ENCODE data around the gene PADI3.

The PADI3 gene

DNA sequence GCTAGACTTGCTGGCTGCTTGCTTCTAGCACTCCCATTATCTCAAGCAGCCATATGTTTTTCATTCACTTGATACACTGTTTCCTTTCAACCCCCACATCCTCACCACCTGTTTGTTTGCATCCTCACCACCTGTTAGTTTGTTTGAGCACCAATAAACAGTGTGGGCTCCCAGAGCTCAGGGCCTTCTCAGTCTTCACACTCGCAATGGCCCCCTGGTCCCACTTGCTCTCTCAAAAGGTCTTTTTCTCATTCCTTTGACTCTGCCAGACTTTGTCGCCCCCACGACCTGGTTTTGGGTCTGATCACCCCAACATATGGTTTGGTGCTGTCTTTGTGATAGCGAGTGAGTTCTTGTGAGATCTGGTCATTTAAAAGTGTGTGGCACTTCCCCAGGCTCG lies 52.9 kb downstream of the PADI3 start:
- H3K4me1 Mint-ChIP-seq: no peaks in the 10 kb centered on the region
- H3K9me3 Mint-ChIP-seq: peaks cover 18% of the 10 kb centered on the region
- ATAC-seq (ENCODE audit: low read depth) (no peak), DNase-seq (ENCODE audit: low spot score in 2 of 2) (no peak)
- H3K27ac Mint-ChIP-seq: no peak overlapping the region
- peaks cover 3% of the 10 kb centered on the region for H3K36me3 Mint-ChIP-seq
- H3K27me3 Mint-ChIP-seq: peaks cover 18% of the 10 kb centered on the region
- no peak overlapping the region for H3K4me3 Mint-ChIP-seq

DNA sequence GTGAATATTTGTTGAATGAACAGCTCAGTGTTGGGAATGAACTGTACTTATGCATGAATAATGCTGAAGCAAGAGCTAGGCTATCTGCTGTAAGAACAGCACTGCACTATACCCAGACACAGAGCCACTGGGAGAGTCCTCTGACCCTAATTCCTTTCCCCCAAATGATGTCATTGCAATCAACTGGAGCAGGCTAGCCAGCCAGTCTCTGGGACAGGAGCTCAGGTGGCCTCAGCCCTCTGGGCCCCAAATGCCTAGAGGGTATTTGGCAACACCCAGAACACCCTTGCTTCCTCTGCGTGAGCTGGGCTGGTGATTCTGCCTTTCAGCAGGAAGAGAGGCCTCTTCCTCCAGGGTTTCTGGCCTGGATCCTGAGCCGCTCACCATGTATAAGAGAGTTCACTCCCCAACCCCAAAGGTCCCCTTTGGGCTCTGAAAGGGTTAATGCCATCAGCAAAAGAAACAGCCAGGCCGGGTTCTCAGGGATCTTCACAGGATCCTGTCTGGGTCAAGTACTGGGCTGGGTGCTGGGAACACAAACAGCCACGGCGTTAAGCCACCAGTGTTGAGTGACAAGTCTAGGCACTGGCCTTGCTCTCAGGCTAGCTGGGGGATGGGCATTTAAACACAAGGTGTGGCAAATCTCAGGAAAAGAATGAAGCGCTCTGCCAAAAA lies 55.4 kb downstream of the PADI3 start:
- DNase-seq (ENCODE audit: low spot score in 2 of 2) (no peak), ATAC-seq (ENCODE audit: low read depth) (no peak)
- H3K27me3 Mint-ChIP-seq: peaks cover 23% of the 10 kb centered on the region
- no peaks in the 10 kb centered on the region for H3K4me1 Mint-ChIP-seq
- H3K27ac Mint-ChIP-seq: no peak overlapping the region
- H3K4me3 Mint-ChIP-seq: no peak overlapping the region
- H3K36me3 Mint-ChIP-seq: peaks cover 3% of the 10 kb centered on the region
- peaks cover 13% of the 10 kb centered on the region for H3K9me3 Mint-ChIP-seq

DNA sequence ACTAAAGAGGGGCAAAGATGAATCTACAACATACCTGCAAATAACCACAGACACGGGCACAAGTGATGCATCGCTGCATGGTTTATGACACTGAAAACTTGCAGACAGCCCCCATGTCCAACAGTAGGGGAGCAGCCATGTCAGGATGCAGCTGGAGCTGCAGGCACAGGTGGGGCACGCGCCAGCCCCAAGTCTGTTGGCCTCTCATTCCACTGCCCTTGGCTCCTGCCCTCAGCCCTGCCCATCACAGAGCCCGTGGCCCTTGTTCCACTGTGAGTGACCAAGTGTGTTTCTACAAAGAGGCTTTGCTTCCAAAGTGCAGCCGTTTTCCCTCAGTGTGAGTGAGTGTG lies 55.9 kb downstream of the PADI3 start:
- no peak overlapping the region for H3K27ac Mint-ChIP-seq
- H3K36me3 Mint-ChIP-seq: peaks cover 3% of the 10 kb centered on the region
- no peak overlapping the region for H3K4me3 Mint-ChIP-seq
- H3K9me3 Mint-ChIP-seq: peaks cover 10% of the 10 kb centered on the region
- ATAC-seq (ENCODE audit: low read depth) (no peak), DNase-seq (ENCODE audit: low spot score in 2 of 2) (no peak)
- H3K4me1 Mint-ChIP-seq: no peaks in the 10 kb centered on the region
- H3K27me3 Mint-ChIP-seq: peaks cover 20% of the 10 kb centered on the region

DNA sequence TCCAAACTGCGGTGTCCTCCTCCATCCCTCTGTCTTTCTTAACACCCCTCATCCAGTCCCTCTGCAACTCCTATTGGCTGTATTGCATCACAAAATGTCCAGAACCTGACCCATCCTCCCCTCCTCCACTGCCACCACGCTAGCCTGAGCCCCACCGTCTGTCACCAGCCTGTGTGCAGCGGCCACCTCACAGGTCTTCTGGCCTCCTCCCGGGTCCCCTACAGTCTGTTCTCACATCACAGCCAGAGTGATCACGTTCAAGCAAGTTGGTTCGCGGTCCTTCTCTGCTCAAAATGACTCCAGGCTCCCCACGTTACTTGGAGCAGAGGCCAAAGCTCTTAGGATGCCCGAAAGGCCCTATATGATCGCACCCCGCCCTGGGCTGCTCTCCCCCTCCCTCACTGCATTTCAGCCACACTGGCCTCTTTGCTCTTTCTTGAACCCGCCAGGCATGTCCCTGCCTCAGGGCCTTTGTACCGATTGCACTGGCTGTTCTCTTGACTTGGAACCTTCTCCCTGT lies 56.7 kb downstream of the PADI3 start:
- no peak overlapping the region for H3K27ac Mint-ChIP-seq
- no peak overlapping the region for H3K4me3 Mint-ChIP-seq
- DNase-seq (ENCODE audit: low spot score in 2 of 2): no peak
- no peak for ATAC-seq (ENCODE audit: low read depth)
- H3K27me3 Mint-ChIP-seq: peaks cover 25% of the 10 kb centered on the region
- H3K4me1 Mint-ChIP-seq: no peaks in the 10 kb centered on the region
- peaks cover 3% of the 10 kb centered on the region for H3K36me3 Mint-ChIP-seq
- H3K9me3 Mint-ChIP-seq: peaks cover 10% of the 10 kb centered on the region

DNA sequence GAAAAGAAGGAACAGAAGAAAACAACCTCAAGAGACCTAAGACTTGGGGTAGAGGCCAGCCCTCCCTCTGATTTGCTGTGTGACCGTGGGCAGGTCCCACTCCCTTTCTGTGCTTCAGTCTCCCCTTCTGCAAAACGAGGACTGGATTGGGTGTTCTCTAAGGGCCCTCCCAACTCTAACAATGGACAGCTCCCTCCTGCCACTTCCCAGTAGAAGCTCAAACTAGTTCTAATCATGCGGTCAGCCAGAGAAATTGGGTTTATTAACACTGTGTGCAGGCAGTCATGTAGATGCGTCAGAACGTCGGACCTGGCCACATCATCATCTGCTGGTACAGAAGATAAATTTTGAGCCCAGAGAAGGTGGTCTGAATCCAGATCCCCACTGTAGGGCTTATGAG lies 57.5 kb downstream of the PADI3 start:
- Mint-ChIP-seq H3K27me3 (peaks cover 25% of the 10 kb centered on the region), H3K4me3 (no peak overlapping the region), H3K36me3 (peaks cover 3% of the 10 kb centered on the region), H3K4me1 (no peaks in the 10 kb centered on the region), H3K27ac (no peak overlapping the region), H3K9me3 (peaks cover 10% of the 10 kb centered on the region)
- no peak for DNase-seq (ENCODE audit: low spot score in 2 of 2)
- ATAC-seq (ENCODE audit: low read depth): no peak

DNA sequence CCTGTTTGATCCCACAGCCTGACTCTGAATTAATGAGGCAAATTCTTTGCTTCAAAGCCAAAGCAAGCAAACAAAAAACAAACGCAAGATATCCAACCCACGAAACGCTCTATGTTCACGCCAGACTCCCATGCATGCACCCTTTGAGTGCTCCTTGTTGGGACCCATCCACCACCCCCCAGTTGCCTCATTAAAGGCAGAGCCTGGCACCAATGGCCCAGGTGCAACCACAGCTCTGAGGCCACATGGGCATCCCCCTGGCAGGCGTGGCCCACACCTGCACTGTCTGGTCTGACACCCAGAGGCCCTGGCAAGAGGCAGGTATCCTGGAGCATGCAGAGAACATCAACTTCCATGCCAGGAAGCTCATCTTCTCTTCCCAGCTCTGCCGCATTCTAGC lies 58.0 kb downstream of the PADI3 start:
- DNase-seq (ENCODE audit: low spot score in 2 of 2): no peak
- Mint-ChIP-seq H3K27me3 (peaks cover 25% of the 10 kb centered on the region), H3K4me1 (no peaks in the 10 kb centered on the region), H3K4me3 (no peak overlapping the region), H3K9me3 (peaks cover 7% of the 10 kb centered on the region), H3K27ac (no peak overlapping the region), H3K36me3 (peaks cover 3% of the 10 kb centered on the region)
- ATAC-seq (ENCODE audit: low read depth): no peak

DNA sequence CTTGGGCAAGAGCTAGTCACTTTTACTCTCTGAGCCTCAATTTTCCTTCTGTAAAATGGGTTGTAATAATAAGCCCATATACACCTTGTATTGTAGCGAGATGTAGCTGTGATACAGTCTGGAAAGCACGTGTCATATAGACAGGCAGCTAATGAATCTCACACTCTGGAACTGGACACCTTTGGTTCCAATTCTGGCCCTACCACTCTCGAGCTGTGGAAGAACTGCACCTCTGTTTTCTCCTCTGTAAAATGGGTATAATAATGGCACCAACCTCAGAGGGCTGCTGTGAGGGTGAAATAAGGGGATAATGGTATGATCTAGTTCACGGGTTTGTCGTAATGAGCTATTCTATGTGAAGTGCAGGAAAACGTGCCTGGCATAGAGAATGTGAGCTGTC lies 58.4 kb downstream of the PADI3 start:
- DNase-seq (ENCODE audit: low spot score in 2 of 2): no peak
- no peak overlapping the region for H3K4me3 Mint-ChIP-seq
- H3K9me3 Mint-ChIP-seq: peaks cover 3% of the 10 kb centered on the region
- ATAC-seq (ENCODE audit: low read depth): no peak
- H3K4me1 Mint-ChIP-seq: no peaks in the 10 kb centered on the region
- peaks cover 26% of the 10 kb centered on the region for H3K27me3 Mint-ChIP-seq
- H3K36me3 Mint-ChIP-seq: peaks cover 2% of the 10 kb centered on the region
- H3K27ac Mint-ChIP-seq: no peak overlapping the region

DNA sequence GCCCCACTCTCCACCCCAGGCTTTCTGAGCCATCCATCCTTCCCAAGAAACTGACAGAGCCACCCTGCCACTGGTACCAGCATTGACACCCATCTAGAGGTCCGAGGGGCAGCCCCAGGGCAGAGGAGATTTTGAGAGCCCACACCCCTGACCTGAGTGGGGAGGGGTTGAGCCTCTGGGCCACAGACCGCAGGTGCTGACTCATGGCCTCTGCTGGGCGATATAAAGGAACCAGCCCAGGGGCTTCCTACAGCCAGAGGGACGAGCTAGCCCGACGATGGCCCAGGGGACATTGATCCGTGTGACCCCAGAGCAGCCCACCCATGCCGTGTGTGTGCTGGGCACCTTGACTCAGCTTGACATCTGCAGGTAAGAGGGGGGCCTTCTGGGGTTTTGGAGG lies 59.0 kb downstream of the PADI3 start, which contains the start of gene PADI4:
Gene PADI4 (plus strand): TSS at position 252 of the 400 bp plus-strand sequence. CDS start 26 bp downstream, at position 278.
- no peak for ATAC-seq (ENCODE audit: low read depth)

DNA sequence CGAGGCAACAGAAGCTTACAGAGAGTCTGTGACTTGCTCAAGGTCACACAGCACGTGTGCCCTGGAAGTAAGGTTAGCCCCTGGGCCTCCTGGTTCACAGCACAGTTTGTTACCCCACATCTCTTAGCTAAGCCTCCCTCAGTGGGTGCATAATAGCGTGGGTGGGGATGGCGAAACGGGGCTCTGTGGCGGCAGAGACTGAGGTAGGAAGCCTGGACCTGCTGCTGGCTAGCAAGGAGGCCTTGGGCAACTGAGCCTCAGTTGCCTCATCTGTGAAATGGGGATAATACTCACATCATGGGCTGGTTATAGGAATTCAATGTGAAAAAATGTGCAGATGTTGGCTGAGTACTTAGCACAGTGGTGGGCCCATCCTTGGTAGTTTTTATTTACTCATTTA lies 59.7 kb downstream of the PADI3 start:
- Mint-ChIP-seq H3K9me3 (no peaks in the 10 kb centered on the region), H3K36me3 (no peaks in the 10 kb centered on the region), H3K27me3 (peaks cover 27% of the 10 kb centered on the region), H3K4me1 (no peaks in the 10 kb centered on the region), H3K27ac (no peak overlapping the region), H3K4me3 (no peak overlapping the region)
- DNase-seq (ENCODE audit: low spot score in 2 of 2): no peak
- ATAC-seq (ENCODE audit: low read depth): no peak

More for the DNA sequence above, 59.0 kb downstream of the PADI3 start, which contains the start of gene PADI4:
- H3K27me3 Mint-ChIP-seq: peaks cover 28% of the 10 kb centered on the region
- no peak within 1 kb of the TSS for H3K4me3 Mint-ChIP-seq
- peaks cover under 1% of the 10 kb centered on the region for H3K36me3 Mint-ChIP-seq
- no peak within 1 kb of the TSS for H3K27ac Mint-ChIP-seq
- H3K9me3 Mint-ChIP-seq: peaks cover under 1% of the 10 kb centered on the region
- no peak for DNase-seq (ENCODE audit: low spot score in 2 of 2)
- H3K4me1 Mint-ChIP-seq: no peaks in the 10 kb centered on the region

DNA sequence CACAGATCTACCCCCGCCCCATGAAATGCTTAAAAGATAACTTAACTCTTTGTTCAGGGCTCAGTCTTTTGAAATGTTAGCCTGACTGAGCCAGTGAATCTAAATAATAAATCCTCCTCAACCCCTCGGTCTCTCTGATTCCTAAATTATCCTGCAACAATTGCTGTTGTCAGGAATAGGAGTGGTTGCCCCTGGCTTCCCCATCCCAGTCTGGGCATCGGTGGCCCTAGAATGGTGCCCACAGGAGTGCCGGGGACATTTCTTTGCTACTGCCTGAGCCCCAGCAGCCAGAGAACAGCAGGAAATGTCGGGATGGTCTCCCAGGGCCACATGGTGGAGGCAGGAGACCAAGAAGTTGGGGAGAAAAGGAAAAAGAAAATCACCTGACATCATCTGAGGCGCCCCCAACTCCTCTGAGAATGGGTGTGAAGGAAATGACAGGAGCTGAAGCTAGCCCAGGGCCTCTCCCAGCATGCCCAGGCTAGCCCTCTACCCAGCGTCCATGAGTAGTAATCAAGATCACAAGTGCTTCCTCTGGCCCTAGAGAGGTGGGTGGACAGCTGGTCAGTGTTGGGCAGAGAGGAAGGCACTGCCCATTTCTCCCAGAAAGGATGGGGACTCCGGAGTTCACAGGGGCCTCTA lies 60.6 kb downstream of the PADI3 start:
- ATAC-seq (ENCODE audit: low read depth) (no peak), DNase-seq (ENCODE audit: low spot score in 2 of 2) (no peak)
- Mint-ChIP-seq H3K4me3 (no peak overlapping the region), H3K36me3 (no peaks in the 10 kb centered on the region), H3K27ac (no peak overlapping the region), H3K9me3 (no peaks in the 10 kb centered on the region), H3K4me1 (no peaks in the 10 kb centered on the region), H3K27me3 (peaks cover 28% of the 10 kb centered on the region)

DNA sequence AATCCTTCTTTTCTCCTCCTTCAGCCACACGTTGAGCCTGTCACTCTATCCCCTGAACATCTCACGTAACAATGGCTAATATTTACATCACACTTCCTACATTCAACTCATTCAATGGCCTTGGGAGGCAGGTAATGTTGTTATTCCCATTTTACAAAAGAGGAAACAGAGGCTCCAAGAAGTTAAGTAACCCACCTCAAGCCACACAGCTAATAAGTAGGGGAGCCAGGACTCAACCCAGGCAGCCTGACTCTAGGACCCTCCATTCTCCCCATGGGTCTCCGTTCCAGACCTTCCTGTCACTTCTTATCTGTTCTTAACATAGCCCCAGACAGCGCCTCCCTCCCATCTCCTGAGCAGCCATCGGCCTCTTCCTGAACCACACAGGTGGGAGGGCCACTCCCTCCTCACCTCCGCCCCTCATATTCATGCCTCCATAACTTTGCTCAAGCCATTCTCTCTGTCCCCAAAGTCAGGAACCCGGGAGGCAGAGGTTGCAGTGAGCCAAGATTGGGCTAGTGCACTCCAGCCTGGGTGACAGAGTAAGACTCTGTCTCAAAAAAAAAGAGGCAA lies 61.3 kb downstream of the PADI3 start:
- DNase-seq (ENCODE audit: low spot score in 2 of 2) (no peak), ATAC-seq (ENCODE audit: low read depth) (no peak)
- no peak overlapping the region for H3K27ac Mint-ChIP-seq
- no peaks in the 10 kb centered on the region for H3K36me3 Mint-ChIP-seq
- H3K9me3 Mint-ChIP-seq: no peaks in the 10 kb centered on the region
- H3K4me3 Mint-ChIP-seq: no peak overlapping the region
- H3K27me3 Mint-ChIP-seq: peaks cover 28% of the 10 kb centered on the region
- no peaks in the 10 kb centered on the region for H3K4me1 Mint-ChIP-seq

DNA sequence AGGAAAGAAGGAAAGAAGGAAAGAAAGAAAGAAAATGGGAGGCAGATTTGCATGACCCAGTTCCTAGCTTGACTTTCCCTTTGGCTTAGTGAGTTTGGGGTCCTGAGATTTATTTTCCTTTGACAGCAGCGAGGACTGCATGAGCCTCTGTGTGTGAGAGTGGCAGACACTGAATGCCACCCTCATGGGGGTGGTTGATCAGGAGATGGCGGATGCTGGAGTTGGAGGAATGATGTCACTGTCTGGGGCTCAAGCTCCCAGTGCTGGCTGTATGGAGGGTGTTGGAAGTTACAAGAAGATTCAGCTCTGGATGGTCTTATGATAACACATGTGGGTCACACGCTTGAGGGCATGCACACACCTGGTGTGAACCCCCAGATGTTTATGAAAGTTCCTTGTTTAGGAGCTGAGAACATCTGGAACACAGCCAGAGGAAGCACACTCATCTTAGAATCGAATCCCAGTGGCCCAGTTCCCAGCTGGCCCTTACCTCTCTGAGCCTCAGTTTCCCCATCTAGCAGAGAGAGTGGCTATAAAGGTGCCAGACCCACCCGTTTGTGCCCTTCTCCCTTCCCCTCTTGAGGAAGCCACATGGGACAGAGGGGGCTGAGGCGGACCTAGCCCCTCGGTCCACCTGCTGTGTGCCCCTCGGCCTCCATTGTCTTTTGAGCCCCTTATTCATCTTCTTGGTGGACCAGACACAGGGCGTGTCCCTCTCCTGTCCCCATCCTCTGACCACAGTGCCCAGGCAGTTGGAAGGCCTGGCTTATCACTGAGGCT lies 64.8 kb downstream of the PADI3 start:
- Mint-ChIP-seq H3K9me3 (no peaks in the 10 kb centered on the region), H3K4me1 (no peaks in the 10 kb centered on the region), H3K27ac (no peak overlapping the region), H3K36me3 (no peaks in the 10 kb centered on the region), H3K27me3 (peaks cover 11% of the 10 kb centered on the region), H3K4me3 (no peak overlapping the region)
- ATAC-seq (ENCODE audit: low read depth) (no peak), DNase-seq (ENCODE audit: low spot score in 2 of 2) (no peak)

DNA sequence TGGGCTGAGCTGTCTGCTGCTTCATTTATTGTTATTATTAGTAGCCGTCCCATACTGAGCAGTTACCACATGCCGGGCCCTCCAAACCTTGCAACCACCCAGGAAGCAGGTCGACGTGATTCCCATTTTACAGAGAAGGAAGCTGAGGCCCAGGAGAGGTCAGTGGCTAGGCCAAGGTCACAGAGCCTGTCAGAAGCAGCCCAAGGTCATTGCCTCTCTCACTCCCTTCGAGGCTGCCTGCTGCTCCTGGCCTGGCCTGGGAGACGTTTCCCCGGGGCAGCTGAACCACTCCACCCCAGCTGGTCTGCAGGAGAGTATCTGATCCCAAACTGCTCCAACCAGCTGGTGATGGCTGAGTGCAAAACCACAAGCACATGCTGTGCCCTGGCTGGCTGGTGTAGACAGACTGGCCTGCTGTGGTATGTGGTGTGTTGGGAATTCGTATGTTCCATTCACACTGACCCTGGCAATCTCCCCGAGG lies 65.6 kb downstream of the PADI3 start:
- ATAC-seq (ENCODE audit: low read depth): no peak
- H3K27me3 Mint-ChIP-seq: peaks cover 10% of the 10 kb centered on the region
- H3K9me3 Mint-ChIP-seq: no peaks in the 10 kb centered on the region
- H3K4me1 Mint-ChIP-seq: no peaks in the 10 kb centered on the region
- no peak overlapping the region for H3K4me3 Mint-ChIP-seq
- no peak overlapping the region for H3K27ac Mint-ChIP-seq
- no peak for DNase-seq (ENCODE audit: low spot score in 2 of 2)
- no peaks in the 10 kb centered on the region for H3K36me3 Mint-ChIP-seq

Measured in memory B cell (primary cell).